AG04449 (cell line): ENCODE data around the gene YES1.
A peak's percentile ranks its signal among the peaks of the same experiment; 100 is the strongest.

Experiments used
- CTCF ChIA-PET: fragments of 350-600 bp; formaldehyde crosslinking; extraction: SDS; loops from one replicate; lab custom pipeline; 2021; ENCODE audit warnings: antibody characterized with exemption; lab: Yijun Ruan, JAX
- POLR2A ChIA-PET: fragments of 400-600, 350-600 bp; formaldehyde crosslinking; extraction: SDS; loops from one replicate; lab custom pipeline; 2020; ENCODE audit warnings: antibody characterized with exemption, inconsistent platforms; lab: Yijun Ruan, JAX
- DNase-seq: peaks from one replicate; pipeline ENCODE4 v3.0.0-alpha.2; 2010; ENCODE audit warnings: low read depth, low spot score
- H3K4me3 ChIP-seq: 2 replicates; pipeline ENCODE4 v1.5.1; 2011; ENCODE audit warnings: low read depth, mild to moderate bottlenecking, control low read depth, low read length
- CTCF ChIP-seq: IDR thresholded peaks from one replicate; pipeline ENCODE4 v1.5.1; 2011; ENCODE audit warnings: mild to moderate bottlenecking, moderate library complexity, low read length, control low read depth, inconsistent platforms; ENCODE audit not compliant: insufficient read depth; ENCODE audit errors: missing control alignments

Gene YES1

DNA sequence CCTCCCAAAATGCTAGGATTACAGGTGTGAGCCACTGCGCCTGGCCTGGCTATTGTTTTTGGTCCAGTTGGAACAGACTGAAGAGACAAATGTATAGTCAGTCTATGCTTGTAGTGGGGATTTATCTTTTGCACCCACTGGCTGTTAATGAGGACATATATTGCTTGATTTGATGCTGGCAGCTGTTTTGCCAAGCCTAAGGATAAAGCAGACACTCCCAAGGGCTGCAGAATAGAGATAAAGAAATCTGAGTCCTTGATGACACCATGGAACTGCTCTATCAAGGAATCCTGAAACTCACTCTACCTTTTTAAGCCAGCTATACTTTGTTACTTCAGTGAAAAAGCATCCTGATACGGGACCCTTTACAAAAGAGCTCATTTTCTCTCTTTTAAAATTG, 56.5 kb downstream of the YES1 start:
- POLR2A ChIA-PET: no interaction called here
- no peak overlapping the region for H3K4me3 ChIP-seq
- TF ChIP-seq CTCF: no peak
- CTCF ChIA-PET: interaction anchor here (0.8 kb wide), 1 partner anchor 76 kb away, joined by 3 read pairs; no protein-coding TSS in a partner anchor
- no peak for DNase-seq

- ChIA-PET CTCF (interaction anchor here (1.2 to 3.7 kb wide), 4 partner anchors 13 to 85 kb away, joined by 5 to 20 read pairs (median 6); no protein-coding TSS in a partner anchor), POLR2A (no interaction called here)
- no peak overlapping the region for H3K4me3 ChIP-seq
- TF ChIP-seq CTCF: no peak
- DNase-seq: no peak
These were observed 57.4 kb downstream of the YES1 start for GRCh38 chr18:754656-755055.

GRCh38 chr18:750456-750855, 61.6 kb downstream of the YES1 start:
- CTCF ChIA-PET: interaction anchor here (0.8 to 1.4 kb wide), 2 partner anchors 8 to 10 kb away, joined by 5 to 6 read pairs; no protein-coding TSS in a partner anchor
- DNase-seq: no peak
- no peak for TF ChIP-seq CTCF
- POLR2A ChIA-PET: no interaction called here
- no peak overlapping the region for H3K4me3 ChIP-seq

DNA sequence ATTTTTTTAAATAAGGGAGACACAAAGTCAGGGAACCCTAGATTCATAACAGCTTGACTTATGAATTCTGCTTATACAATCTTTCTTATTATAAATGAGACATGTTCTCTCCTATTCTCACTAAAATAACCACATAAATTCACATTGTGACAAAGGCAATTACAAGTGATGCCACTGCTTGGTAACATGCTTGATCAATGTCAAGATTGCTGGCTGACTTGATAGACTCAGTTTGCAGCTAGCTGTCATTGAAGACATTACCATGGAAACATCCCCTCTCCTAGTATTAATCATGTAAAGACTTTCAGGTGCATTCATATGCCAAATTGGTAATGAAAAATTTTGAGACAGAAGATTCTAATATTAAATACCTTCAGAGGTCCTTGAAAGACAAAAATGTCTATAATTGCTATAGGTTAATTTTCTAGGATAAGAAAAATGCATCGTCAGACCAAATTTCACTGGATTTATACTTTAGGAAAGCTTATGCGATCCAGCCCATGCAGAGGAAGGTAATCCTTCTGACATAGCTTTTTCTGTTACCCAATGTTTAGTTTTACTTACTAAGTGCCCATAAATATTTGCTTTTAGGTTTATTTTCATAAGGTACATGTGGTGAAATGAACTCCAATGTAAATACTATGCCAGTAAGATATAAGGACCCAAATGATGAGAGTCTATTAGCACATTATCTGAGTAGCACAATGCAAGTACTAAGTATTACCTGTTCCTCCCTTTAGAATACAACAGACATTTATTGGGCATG, 67.0 kb downstream of the YES1 start:
- ChIA-PET CTCF (interaction anchor here (7.8 to 11.3 kb wide), 2 partner anchors 89 to 96 kb away, joined by 77 to 259 read pairs; no protein-coding TSS in a partner anchor), POLR2A (no interaction called here)
- no peak for DNase-seq
- TF ChIP-seq CTCF: no peak
- no peak overlapping the region for H3K4me3 ChIP-seq

GRCh38 chr18:741931-742512, 70.0 kb downstream of the YES1 start:
- TF ChIP-seq CTCF: peak; percentile 50
- H3K4me3 ChIP-seq: no peak overlapping the region
- POLR2A ChIA-PET: no interaction called here
- peak; percentile 4 for DNase-seq
- CTCF ChIA-PET: interaction anchor here (1.0 to 11.3 kb wide), 15 partner anchors 8 to 117 kb away, joined by 3 to 259 read pairs (median 5); no protein-coding TSS in a partner anchor

DNA sequence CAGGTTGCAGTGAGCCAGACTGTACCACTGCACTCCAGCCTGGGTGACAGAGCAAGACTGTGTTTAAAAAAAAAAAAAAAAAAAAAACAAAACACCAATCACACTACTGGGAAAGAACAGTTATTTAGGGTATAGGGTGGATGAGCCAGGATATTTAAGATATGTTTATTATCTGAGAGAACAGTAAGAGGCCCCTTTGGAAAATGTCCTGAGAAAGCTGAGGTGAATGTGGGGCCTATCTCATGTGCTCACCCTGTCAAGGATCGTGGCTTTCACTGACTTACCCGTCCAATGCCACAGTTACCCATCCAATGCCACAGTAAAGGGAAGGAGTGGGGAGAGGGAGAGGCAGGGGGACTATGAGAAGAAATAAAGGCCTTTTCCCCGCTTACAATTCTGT, 79.7 kb downstream of the YES1 start:
- DNase-seq: no peak
- H3K4me3 ChIP-seq: no peak overlapping the region
- no peak for TF ChIP-seq CTCF
- POLR2A ChIA-PET: interaction anchor here (0.8 kb wide), 1 partner anchor 14 kb away, joined by 3 read pairs; no protein-coding TSS in a partner anchor
- CTCF ChIA-PET: interaction anchor here (1.6 to 2.3 kb wide), 2 partner anchors 98 to 107 kb away, joined by 7 read pairs; no protein-coding TSS in a partner anchor
